H9 (cell line): Measurements from ENCODE around the gene FLT1. TPM values are rescaled to one million over a fixed set of nuclear protein-coding genes. Genes with fewer than 3 reads are reported as not detected.

ENCODE experiments used
- DNase-seq: peaks from one replicate; pipeline ENCODE4 v3.0.0-alpha.2; 2017
- H2AFZ ChIP-seq: one replicate; pipeline ENCODE4 v1.6.1; 2013; ENCODE audit warnings: mild to moderate bottlenecking, low read length, control low read depth, moderate library complexity
- H2AK5ac ChIP-seq: 2 replicates; pipeline ENCODE4 v1.6.1; 2013; ENCODE audit warnings: low read length, control low read depth, mixed read lengths; ENCODE audit not compliant: insufficient read length
- H2BK120ac ChIP-seq: one replicate; pipeline ENCODE4 v1.6.1; 2013; ENCODE audit warnings: low read depth, mild to moderate bottlenecking, low read length, control low read depth, inconsistent platforms; ENCODE audit not compliant: poor library complexity, severe bottlenecking
- H2BK12ac ChIP-seq: 2 replicates; pipeline ENCODE4 v1.6.1; 2013; ENCODE audit warnings: low read length, control low read depth, mixed read lengths, low read depth; ENCODE audit not compliant: insufficient read length
- H2BK15ac ChIP-seq: 2 replicates; pipeline ENCODE4 v1.6.1; 2013; ENCODE audit warnings: low read depth, low read length, control low read depth
- H2BK20ac ChIP-seq: one replicate; pipeline ENCODE4 v1.6.1; 2013; ENCODE audit warnings: low read depth, mild to moderate bottlenecking, low read length, control low read depth, inconsistent platforms; ENCODE audit not compliant: poor library complexity, severe bottlenecking
- H2BK5ac ChIP-seq: 2 replicates; pipeline ENCODE4 v1.6.1; 2013; ENCODE audit warnings: low read length, control low read depth, mixed read lengths; ENCODE audit not compliant: insufficient read length
- H3K14ac ChIP-seq: 2 replicates; pipeline ENCODE4 v1.6.1; 2013; ENCODE audit warnings: low read length, control low read depth; ENCODE audit not compliant: insufficient read depth
- H3K18ac ChIP-seq: 2 replicates; pipeline ENCODE4 v1.6.1; 2013; ENCODE audit warnings: low read depth, mild to moderate bottlenecking, mixed read lengths, low read length, control low read depth; ENCODE audit not compliant: insufficient read length
- H3K23ac ChIP-seq: 2 replicates; pipeline ENCODE4 v1.6.1; 2013; ENCODE audit warnings: low read length, control low read depth, mixed read lengths, low read depth; ENCODE audit not compliant: insufficient read length
- H3K23me2 ChIP-seq: 2 replicates; pipeline ENCODE4 v1.6.1; 2013; ENCODE audit warnings: low read depth, mild to moderate bottlenecking, mixed read lengths, low read length, control low read depth; ENCODE audit not compliant: insufficient read length, poor library complexity, severe bottlenecking
- H3K27ac ChIP-seq: 2 replicates; pipeline ENCODE4 v1.5.1; 2013; ENCODE audit warnings: low read length, control low read depth, mixed read lengths, low read depth; ENCODE audit not compliant: insufficient read length
- H3K27me3 ChIP-seq: 2 replicates; pipeline ENCODE4 v1.6.1; 2013; ENCODE audit warnings: low read length, control low read depth, inconsistent platforms; ENCODE audit not compliant: insufficient read depth
- H3K4ac ChIP-seq: 2 replicates; pipeline ENCODE4 v1.6.1; 2013; ENCODE audit warnings: low read depth, mild to moderate bottlenecking, control low read depth, inconsistent platforms, low read length, moderate library complexity
- H3K4me1 ChIP-seq: 2 replicates; pipeline ENCODE4 v1.6.1; 2013; ENCODE audit warnings: low read length, control low read depth, inconsistent platforms; ENCODE audit not compliant: insufficient read depth
- H3K4me2 ChIP-seq: 2 replicates; pipeline ENCODE4 v1.6.1; 2013; ENCODE audit warnings: low read length, control low read depth, mixed read lengths; ENCODE audit not compliant: insufficient read length, insufficient read depth
- H3K56ac ChIP-seq: 2 replicates; pipeline ENCODE4 v1.6.1; 2013; ENCODE audit warnings: low read depth, mild to moderate bottlenecking, mixed read lengths, low read length, control low read depth; ENCODE audit not compliant: insufficient read length
- H3K79me1 ChIP-seq: 2 replicates; pipeline ENCODE4 v1.6.1; 2013; ENCODE audit warnings: low read depth, mild to moderate bottlenecking, moderate library complexity, low read length, control low read depth, inconsistent platforms; ENCODE audit not compliant: insufficient read depth, poor library complexity, severe bottlenecking
- H3K79me2 ChIP-seq: 2 replicates; pipeline ENCODE4 v1.6.1; 2013; ENCODE audit warnings: low read length, control low read depth, inconsistent platforms; ENCODE audit not compliant: insufficient read depth
- H3K9ac ChIP-seq: 2 replicates; pipeline ENCODE4 v1.6.1; 2013; ENCODE audit warnings: low read length, control low read depth, mixed read lengths; ENCODE audit not compliant: insufficient read length; ENCODE audit errors: extremely low read depth
- H3K9me3 ChIP-seq: one replicate; pipeline ENCODE4 v1.6.1; 2013; ENCODE audit warnings: low read depth, low read length, inconsistent platforms; ENCODE audit not compliant: control insufficient read depth
- H3T11ph ChIP-seq: one replicate; pipeline ENCODE4 v1.6.1; 2013; ENCODE audit warnings: mild to moderate bottlenecking, low read length, control low read depth, inconsistent platforms
- H4K20me1 ChIP-seq: one replicate; pipeline ENCODE4 v1.6.1; 2013; ENCODE audit not compliant: control insufficient read depth, insufficient read length, insufficient read depth
- H4K5ac ChIP-seq: 2 replicates; pipeline ENCODE4 v1.6.1; 2013; ENCODE audit warnings: low read depth, mild to moderate bottlenecking, mixed read lengths, low read length, control low read depth; ENCODE audit not compliant: insufficient read length
- H4K8ac ChIP-seq: replicated peaks from 2 replicates; pipeline ENCODE4 v1.6.1; 2013; ENCODE audit warnings: low read length, control low read depth, mixed read lengths, low read depth; ENCODE audit not compliant: insufficient read length
- H4K91ac ChIP-seq: 2 replicates; pipeline ENCODE4 v1.6.1; 2013; ENCODE audit warnings: low read depth, mild to moderate bottlenecking, moderate library complexity, mixed read lengths, low read length, control low read depth; ENCODE audit not compliant: insufficient read length
- H3K27ac Mint-ChIP-seq, 3 experiments: 2 replicates in 2 of 3; 3 replicates in 1 of 3; pipeline ENCODE4 v1.8.0; 2020 to 2021; ENCODE audit warnings: mixed read lengths in 3 of 3, mild to moderate bottlenecking in 1 of 3, moderate library complexity in 1 of 3
- H3K27me3 Mint-ChIP-seq: 2 replicates; pipeline ENCODE4 v1.8.0; 2021; ENCODE audit warnings: low read depth, mild to moderate bottlenecking, moderate library complexity, mixed read lengths
- H3K36me3 Mint-ChIP-seq, 3 experiments: 2 replicates in 2 of 3; 3 replicates in 1 of 3; pipeline ENCODE4 v1.8.0; 2020 to 2021; ENCODE audit warnings: low read depth in 3 of 3, mixed read lengths in 3 of 3; ENCODE audit not compliant: insufficient read depth in 1 of 3
- H3K4me1 Mint-ChIP-seq, 2 experiments: 2 replicates each; pipeline ENCODE4 v1.8.0; 2020; ENCODE audit warnings: mixed read lengths in 2 of 2
- H3K4me3 Mint-ChIP-seq, 2 experiments: 2 replicates in 1 of 2; 3 replicates in 1 of 2; pipeline ENCODE4 v1.8.0; 2020 to 2021; ENCODE audit warnings: mild to moderate bottlenecking in 2 of 2, mixed read lengths in 2 of 2, moderate library complexity in 1 of 2
- H3K9me3 Mint-ChIP-seq, 2 experiments: 2 replicates in 1 of 2; 3 replicates in 1 of 2; pipeline ENCODE4 v1.8.0; 2020; ENCODE audit warnings: mild to moderate bottlenecking in 2 of 2, mixed read lengths in 2 of 2, moderate library complexity in 1 of 2
- CTCF ChIP-seq: fragments of 200-600 bp; sonication (generic); conservative IDR thresholded peaks from 3 replicates; pipeline ENCODE4 v1.8.0; 2021; ENCODE audit warnings: antibody characterized with exemption, mild to moderate bottlenecking
- WGBS: extraction: QIAGEN DNeasy Blood & Tissue Kit; methylation state at CpG from one replicate; pipeline ENCODE4 v1.1.7; 2013; ENCODE audit warnings: missing lambda C conversion rate, low lambda C conversion rate, mixed read lengths; ENCODE audit not compliant: insufficient read length; ENCODE audit errors: extremely low coverage; 5-methylcytosine and 5-hydroxymethylcytosine counted together
- total RNA-seq: library from RNA; stranded (reverse); gene quantifications from 2 replicates; pipeline ENCODE4 v1.2.1, GENCODE V29; 2021

FLT1 gene
- total RNA-seq, 1 experiment from 2014 or later: 84.1 TPM

GRCh38 chr13:28410096-28410495 lies 84.8 kb downstream of the FLT1 start:
- H3K27ac Mint-ChIP-seq: peak overlapping the region in 2 of 3 experiments; percentile 41 to 58; a peak in 3 of 7 replicates
- H3T11ph ChIP-seq: no peak overlapping the region
- H3K4me3 Mint-ChIP-seq: no peak overlapping the region

More at GRCh38 chr13:28410096-28410495, 84.8 kb downstream of the FLT1 start:
- Histone ChIP-seq H2AK5ac (no peak overlapping the region), H2BK12ac (no peak overlapping the region), H2BK20ac (no peak overlapping the region), H3K23me2 (no peaks in the 10 kb centered on the region), H3K4me2 (no peak overlapping the region), H4K5ac (no peak overlapping the region), H2AFZ (no peak overlapping the region), H3K79me2 (no peaks in the 10 kb centered on the region; the same call in 1 of the 2 replicates), H3K56ac (no peak overlapping the region), H4K91ac (no peak overlapping the region), H4K8ac (no peak overlapping the region), H3K18ac (no peak overlapping the region), H4K20me1 (no peaks in the 10 kb centered on the region), H3K23ac (no peak overlapping the region), H2BK120ac (no peak overlapping the region), H3K27ac (no peak overlapping the region), H3K27me3 (no peaks in the 10 kb centered on the region), H2BK15ac (no peak overlapping the region), H3K9me3 (no peaks in the 10 kb centered on the region), H3K4ac (no peak overlapping the region), H3K14ac (no peak overlapping the region), H2BK5ac (no peak overlapping the region), H3K79me1 (no peaks in the 10 kb centered on the region), H3K9ac (no peak overlapping the region), H3K4me1 (peaks cover 8% of the 10 kb centered on the region; the same call in 1 of the 2 replicates)
- no CpG with 5 or more reads among the region's 2 CpGs for WGBS
- H3K27me3 Mint-ChIP-seq: no peaks in the 10 kb centered on the region; the same call in 1 of the 2 replicates
- peaks cover 32 to 39% of the 10 kb centered on the region in 2 experiments for H3K4me1 Mint-ChIP-seq
- H3K9me3 Mint-ChIP-seq: no peaks in the 10 kb centered on the region
- H3K36me3 Mint-ChIP-seq: peaks cover 17 to 63% (median 29%) of the 10 kb centered on the region in 3 experiments; a peak in 6 of 7 replicates
- no peak for DNase-seq
- no peak for TF ChIP-seq CTCF
